ENCODE data around the gene REV3L.

The REV3L gene

DNA sequence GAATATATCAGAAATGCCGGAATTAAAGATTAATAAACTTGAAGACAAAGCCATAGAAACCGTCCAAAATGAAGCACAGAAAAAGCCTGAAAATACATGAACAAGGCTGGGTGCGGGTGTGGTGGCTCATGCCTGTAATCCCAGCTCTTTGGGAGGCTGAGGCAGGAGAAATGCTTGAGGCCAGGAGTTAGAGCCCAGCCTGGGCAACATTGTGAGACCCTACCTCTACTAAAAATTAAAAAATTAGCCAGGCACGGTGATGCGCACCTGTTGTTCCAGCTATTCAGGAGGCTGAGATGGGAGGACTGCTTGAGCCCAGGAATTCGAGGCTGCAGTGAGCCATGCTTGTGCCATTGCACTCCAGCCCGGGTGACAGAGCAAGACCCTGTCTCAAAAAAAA, 32.9 kb downstream of the REV3L start:
- H2AFZ ChIP-seq (ENCODE audit: low read depth, low read length): no peak overlapping the region
- no peak overlapping the region for H3K4me2 ChIP-seq (ENCODE audit: low read length)
- H4K20me1 ChIP-seq (ENCODE audit: insufficient read depth, low read length): peaks cover 12% of the 10 kb centered on the region; the same call in 1 of the 2 replicates
- no peaks in the 10 kb centered on the region for H3K9me3 ChIP-seq (ENCODE audit: insufficient read depth, low read length)
- no peak overlapping the region for H3K4me3 ChIP-seq (ENCODE audit: low read length)
- H3K27ac ChIP-seq (ENCODE audit: low read length): no peak overlapping the region
- H3K4me1 ChIP-seq (ENCODE audit: low read length): no peaks in the 10 kb centered on the region
- peaks cover 71% of the 10 kb centered on the region for H3K79me2 ChIP-seq (ENCODE audit: low read length)
- H3K36me3 ChIP-seq (replicated peaks; ENCODE audit: low read depth, low read length): no peaks in the 10 kb centered on the region
- no peak for TF ChIP-seq EZH2phosphoT487 (IDR thresholded peaks at IDR 0.05; ENCODE audit: low read depth)
- TF ChIP-seq, protein P1, sequence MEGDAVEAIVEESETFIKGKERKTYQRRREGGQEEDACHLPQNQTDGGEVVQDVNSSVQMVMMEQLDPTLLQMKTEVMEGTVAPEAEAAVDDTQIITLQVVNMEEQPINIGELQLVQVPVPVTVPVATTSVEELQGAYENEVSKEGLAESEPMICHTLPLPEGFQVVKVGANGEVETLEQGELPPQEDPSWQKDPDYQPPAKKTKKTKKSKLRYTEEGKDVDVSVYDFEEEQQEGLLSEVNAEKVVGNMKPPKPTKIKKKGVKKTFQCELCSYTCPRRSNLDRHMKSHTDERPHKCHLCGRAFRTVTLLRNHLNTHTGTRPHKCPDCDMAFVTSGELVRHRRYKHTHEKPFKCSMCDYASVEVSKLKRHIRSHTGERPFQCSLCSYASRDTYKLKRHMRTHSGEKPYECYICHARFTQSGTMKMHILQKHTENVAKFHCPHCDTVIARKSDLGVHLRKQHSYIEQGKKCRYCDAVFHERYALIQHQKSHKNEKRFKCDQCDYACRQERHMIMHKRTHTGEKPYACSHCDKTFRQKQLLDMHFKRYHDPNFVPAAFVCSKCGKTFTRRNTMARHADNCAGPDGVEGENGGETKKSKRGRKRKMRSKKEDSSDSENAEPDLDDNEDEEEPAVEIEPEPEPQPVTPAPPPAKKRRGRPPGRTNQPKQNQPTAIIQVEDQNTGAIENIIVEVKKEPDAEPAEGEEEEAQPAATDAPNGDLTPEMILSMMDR (IDR thresholded peaks at IDR 0.05; ENCODE audit: low read depth, low read length): no peak
- H3K9ac ChIP-seq (ENCODE audit: low read length): no peak overlapping the region
- no peaks in the 10 kb centered on the region for H3K27me3 ChIP-seq (ENCODE audit: low read depth, low read length)

GRCh38 chr6:111449129-111449528, 33.9 kb downstream of the REV3L start:
- no peaks in the 10 kb centered on the region for H3K4me1 ChIP-seq (ENCODE audit: low read length)
- no peak overlapping the region for H3K9ac ChIP-seq (ENCODE audit: low read length)
- no peak overlapping the region for H3K4me2 ChIP-seq (ENCODE audit: low read length)
- no peaks in the 10 kb centered on the region for H3K9me3 ChIP-seq (ENCODE audit: insufficient read depth, low read length)
- H3K4me3 ChIP-seq (ENCODE audit: low read length): no peak overlapping the region
- no peak overlapping the region for H3K27ac ChIP-seq (ENCODE audit: low read length)
- no peaks in the 10 kb centered on the region for H3K27me3 ChIP-seq (ENCODE audit: low read depth, low read length)
- peaks cover 73% of the 10 kb centered on the region for H3K79me2 ChIP-seq (ENCODE audit: low read length)
- no peak overlapping the region for H2AFZ ChIP-seq (ENCODE audit: low read depth, low read length)
- TF ChIP-seq, protein P1 (IDR thresholded peaks at IDR 0.05; ENCODE audit: low read depth, low read length): no peak
- TF ChIP-seq EZH2phosphoT487 (IDR thresholded peaks at IDR 0.05; ENCODE audit: low read depth): no peak
- peaks cover 9% of the 10 kb centered on the region; the same call in 1 of the 2 replicates for H4K20me1 ChIP-seq (ENCODE audit: insufficient read depth, low read length)
- H3K36me3 ChIP-seq (replicated peaks; ENCODE audit: low read depth, low read length): no peaks in the 10 kb centered on the region

GRCh38 chr6:111447051-111447450, 36.0 kb downstream of the REV3L start:
- Histone ChIP-seq H3K36me3 (replicated peaks; ENCODE audit: low read depth, low read length) (no peaks in the 10 kb centered on the region), H3K4me3 (ENCODE audit: low read length) (no peak overlapping the region), H2AFZ (ENCODE audit: low read depth, low read length) (no peak overlapping the region), H3K9ac (ENCODE audit: low read length) (no peak overlapping the region), H3K4me2 (ENCODE audit: low read length) (no peak overlapping the region), H3K27me3 (ENCODE audit: low read depth, low read length) (no peaks in the 10 kb centered on the region), H3K9me3 (ENCODE audit: insufficient read depth, low read length) (no peaks in the 10 kb centered on the region), H3K27ac (ENCODE audit: low read length) (no peak overlapping the region), H3K79me2 (ENCODE audit: low read length) (peaks cover 82% of the 10 kb centered on the region), H3K4me1 (ENCODE audit: low read length) (peaks cover 7% of the 10 kb centered on the region), H4K20me1 (ENCODE audit: insufficient read depth, low read length) (peaks cover 9% of the 10 kb centered on the region; the same call in 1 of the 2 replicates)
- no peak for TF ChIP-seq EZH2phosphoT487 (IDR thresholded peaks at IDR 0.05; ENCODE audit: low read depth)
- TF ChIP-seq, protein P1 (IDR thresholded peaks at IDR 0.05; ENCODE audit: low read depth, low read length): no peak

- Histone ChIP-seq H3K4me1 (ENCODE audit: low read length) (peaks cover 19% of the 10 kb centered on the region), H4K20me1 (ENCODE audit: insufficient read depth, low read length) (peaks cover 6% of the 10 kb centered on the region; the same call in 1 of the 2 replicates), H3K36me3 (replicated peaks; ENCODE audit: low read depth, low read length) (no peaks in the 10 kb centered on the region), H3K27me3 (ENCODE audit: low read depth, low read length) (no peaks in the 10 kb centered on the region), H3K9me3 (ENCODE audit: insufficient read depth, low read length) (no peaks in the 10 kb centered on the region), H2AFZ (ENCODE audit: low read depth, low read length) (no peak overlapping the region), H3K4me2 (ENCODE audit: low read length) (no peak overlapping the region), H3K79me2 (ENCODE audit: low read length) (peaks cover 86% of the 10 kb centered on the region), H3K27ac (ENCODE audit: low read length) (no peak overlapping the region), H3K4me3 (ENCODE audit: low read length) (no peak overlapping the region), H3K9ac (ENCODE audit: low read length) (no peak overlapping the region)
- TF ChIP-seq EZH2phosphoT487 (IDR thresholded peaks at IDR 0.05; ENCODE audit: low read depth): no peak
- TF ChIP-seq, protein P1 (IDR thresholded peaks at IDR 0.05; ENCODE audit: low read depth, low read length): no peak
Measured at GRCh38 chr6:111445861-111446267, 37.2 kb downstream of the REV3L start.

Data from OCI-LY3 (cell line).